HepG2 (cell line): ENCODE measurements around the gene PLEKHG5. TPM values are rescaled to one million over a fixed set of nuclear protein-coding genes. Genes with fewer than 3 reads are reported as not detected.

ENCODE experiments used
- ATF6 ChIP-seq: sonication (generic); formaldehyde crosslinking; conservative IDR thresholded peaks from 2 replicates; pipeline ENCODE4 v1.4.0; 2020; ENCODE audit warnings: missing genetic modification reagents
- BORCS8-MEF2B ChIP-seq: sonication (generic); formaldehyde crosslinking; IDR thresholded peaks from 2 replicates; pipeline ENCODE4 v1.8.0; 2022; ENCODE audit warnings: mild to moderate bottlenecking, missing genetic modification reagents
- GZF1 ChIP-seq: sonication (generic); formaldehyde crosslinking; IDR thresholded peaks from 2 replicates; pipeline ENCODE4 v1.5.1; 2020; ENCODE audit warnings: mild to moderate bottlenecking, missing genetic modification reagents
- HOXD1 ChIP-seq: sonication (generic); formaldehyde crosslinking; IDR thresholded peaks from 2 replicates; pipeline ENCODE4 v1.5.0; 2020; ENCODE audit warnings: missing genetic modification reagents
- IKZF5 ChIP-seq: IDR thresholded peaks from 2 replicates; pipeline ENCODE4 v1.6.1; 2018; ENCODE audit warnings: missing genetic modification reagents, mild to moderate bottlenecking, missing compliant biosample characterization
- MED1 ChIP-seq: sonication (generic); formaldehyde crosslinking; IDR thresholded peaks from 2 replicates; pipeline ENCODE4 v1.4.0; 2020; ENCODE audit warnings: missing genetic modification reagents
- NFKB2 ChIP-seq: sonication (generic); formaldehyde crosslinking; IDR thresholded peaks from 2 replicates; pipeline ENCODE4 v1.4.0; 2020; ENCODE audit warnings: missing genetic modification reagents, borderline replicate concordance
- SRF ChIP-seq: IDR thresholded peaks from 2 replicates; pipeline ENCODE4 v1.6.1; 2011; ENCODE audit warnings: mild to moderate bottlenecking, low read depth, low read length, moderate library complexity
- TMF1 ChIP-seq: sonication (generic); formaldehyde crosslinking; IDR thresholded peaks from 2 replicates; pipeline ENCODE4 v1.8.1; 2022; ENCODE audit warnings: low read depth, missing genetic modification reagents
- TOPORS ChIP-seq: sonication (generic); formaldehyde crosslinking; IDR thresholded peaks from 2 replicates; pipeline ENCODE4 v1.8.0; 2023; ENCODE audit warnings: mild to moderate bottlenecking, missing genetic modification reagents
- U2AF2 ChIP-seq: fragments of 200-400 bp; formaldehyde crosslinking; IDR thresholded peaks from 2 replicates; pipeline ENCODE4 v1.6.1; 2017; ENCODE audit warnings: low read depth, mild to moderate bottlenecking, low read length
- ZFY ChIP-seq: sonication (generic); formaldehyde crosslinking; IDR thresholded peaks from 2 replicates; pipeline ENCODE4 v1.4.0; 2020; ENCODE audit warnings: missing genetic modification reagents
- ZNF629 ChIP-seq: sonication (generic); formaldehyde crosslinking; conservative IDR thresholded peaks from 2 replicates; pipeline ENCODE4 v1.5.0; 2020; ENCODE audit warnings: missing genetic modification reagents
- ZNF7 ChIP-seq: IDR thresholded peaks from 2 replicates; pipeline ENCODE4 v1.6.1; 2016; ENCODE audit warnings: missing biosample characterization, missing genetic modification reagents
- polyA plus RNA-seq, 8 experiments: library from polyadenylated mRNA; depleted of rRNA in 3 of 8; stranded (reverse) in 7 of 8; unstranded in 1 of 8; fragments of >200 nt; fragmentation: Illumina TruSeq in 4 of 8; extraction: Trizol in 4 of 8; gene quantifications; 2 replicates each; pipeline versions ENCODE4 v1.2.1 to v1.2.3, GENCODE V29; 2011 to 2016; ENCODE audit warnings: low read depth in 4 of 8, missing spikeins in 1 of 8, mixed read lengths in 1 of 8; ENCODE audit not compliant: insufficient read depth in 1 of 8
- total RNA-seq, 5 experiments: library from RNA; depleted of rRNA; stranded (reverse); fragments of >200 nt; fragmentation: Illumina TruSeq; extraction: Trizol; gene quantifications; 2 replicates each; pipeline ENCODE4 v1.2.3, GENCODE V29; 2016; ENCODE audit warnings: low read depth in 1 of 5
- TF ChIP-seq, protein P1 (sequence below): sonication (generic); formaldehyde crosslinking; IDR thresholded peaks from 2 replicates; pipeline ENCODE4 v1.4.0; 2020; ENCODE audit warnings: low read depth, mild to moderate bottlenecking, missing genetic modification reagents
- TF ChIP-seq, protein P2 (sequence below): sonication (generic); formaldehyde crosslinking; IDR thresholded peaks from 2 replicates; pipeline ENCODE4 v1.4.0; 2020; ENCODE audit warnings: low read depth, missing genetic modification reagents

The PLEKHG5 gene
- total and polyA plus RNA-seq, 2 of the 13 experiments (the other 11 are each of a cell fraction or from before 2014, with no cell fraction given) = 1.9 to 3.5 TPM

DNA sequence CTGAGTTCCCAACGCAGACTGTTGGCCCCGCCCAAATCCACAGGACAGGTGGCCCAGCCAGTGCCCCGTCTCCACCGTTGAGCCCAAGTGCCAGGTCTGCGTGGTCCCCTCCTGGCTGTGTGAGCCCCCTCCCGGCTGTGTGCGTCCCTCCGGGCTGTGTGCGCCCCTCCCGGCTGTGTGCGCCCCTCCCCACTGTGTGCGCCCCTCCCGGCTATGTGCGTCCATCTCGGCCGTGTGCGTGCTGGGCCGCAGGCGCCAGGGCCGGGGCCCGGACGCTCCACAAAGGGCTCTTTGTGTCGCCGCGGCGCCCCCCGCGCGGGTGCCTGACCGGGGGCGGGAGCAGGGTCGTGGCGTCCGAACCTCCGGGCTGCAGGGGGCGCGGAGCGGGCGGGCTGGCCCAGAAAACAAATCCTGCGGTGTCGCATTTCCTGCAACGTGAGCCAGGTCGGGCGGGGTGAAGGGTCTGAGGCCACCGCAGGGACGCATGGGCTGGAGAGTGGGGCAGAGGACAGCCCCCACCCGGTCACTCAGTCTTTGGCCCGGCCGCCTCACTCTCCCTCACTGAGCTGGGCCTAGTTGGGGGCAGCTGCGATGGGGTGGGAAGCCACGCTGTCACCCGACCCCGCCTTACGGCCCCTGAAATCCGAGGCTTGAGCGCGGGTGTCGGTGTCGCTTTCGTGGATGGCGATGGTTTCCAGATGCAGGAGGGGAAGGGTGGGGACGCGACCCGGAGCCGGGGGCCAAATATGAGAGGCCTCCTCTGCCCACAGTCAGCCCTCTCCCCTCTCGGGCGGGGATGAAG lies 44.2 kb downstream of the PLEKHG5 start (continued):
- TF ChIP-seq TMF1 (CRISPR knock-in tag) (peak; percentile 81; the same call in 1 of the 2 replicates), GZF1 (CRISPR knock-in tag) (peak; percentile 17; the same call in 1 of the 2 replicates), HOXD1 (CRISPR knock-in tag) (peak; percentile 81), U2AF2 (no peak), NFKB2 (0 out of 2 replicates have a peak, but pooled peaks have one; percentile 10), ZFY (CRISPR knock-in tag) (peak; percentile 76), BORCS8-MEF2B (peak; percentile 58; the same call in 1 of the 2 replicates), ZNF629 (CRISPR knock-in tag) (no peak), IKZF5 (peak; percentile 86), TOPORS (CRISPR knock-in tag) (0 out of 2 replicates have a peak, but pooled peaks have one; percentile 26), ATF6 (CRISPR knock-in tag) (no peak), ZNF7 (CRISPR knock-in tag) (no peak), MED1 (CRISPR knock-in tag) (peak; percentile 98), SRF (no peak)
- TF ChIP-seq, protein P1, sequence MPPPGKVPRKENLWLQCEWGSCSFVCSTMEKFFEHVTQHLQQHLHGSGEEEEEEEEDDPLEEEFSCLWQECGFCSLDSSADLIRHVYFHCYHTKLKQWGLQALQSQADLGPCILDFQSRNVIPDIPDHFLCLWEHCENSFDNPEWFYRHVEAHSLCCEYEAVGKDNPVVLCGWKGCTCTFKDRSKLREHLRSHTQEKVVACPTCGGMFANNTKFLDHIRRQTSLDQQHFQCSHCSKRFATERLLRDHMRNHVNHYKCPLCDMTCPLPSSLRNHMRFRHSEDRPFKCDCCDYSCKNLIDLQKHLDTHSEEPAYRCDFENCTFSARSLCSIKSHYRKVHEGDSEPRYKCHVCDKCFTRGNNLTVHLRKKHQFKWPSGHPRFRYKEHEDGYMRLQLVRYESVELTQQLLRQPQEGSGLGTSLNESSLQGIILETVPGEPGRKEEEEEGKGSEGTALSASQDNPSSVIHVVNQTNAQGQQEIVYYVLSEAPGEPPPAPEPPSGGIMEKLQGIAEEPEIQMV (CRISPR knock-in tag) = peak; percentile 59
- TF ChIP-seq, protein P2, sequence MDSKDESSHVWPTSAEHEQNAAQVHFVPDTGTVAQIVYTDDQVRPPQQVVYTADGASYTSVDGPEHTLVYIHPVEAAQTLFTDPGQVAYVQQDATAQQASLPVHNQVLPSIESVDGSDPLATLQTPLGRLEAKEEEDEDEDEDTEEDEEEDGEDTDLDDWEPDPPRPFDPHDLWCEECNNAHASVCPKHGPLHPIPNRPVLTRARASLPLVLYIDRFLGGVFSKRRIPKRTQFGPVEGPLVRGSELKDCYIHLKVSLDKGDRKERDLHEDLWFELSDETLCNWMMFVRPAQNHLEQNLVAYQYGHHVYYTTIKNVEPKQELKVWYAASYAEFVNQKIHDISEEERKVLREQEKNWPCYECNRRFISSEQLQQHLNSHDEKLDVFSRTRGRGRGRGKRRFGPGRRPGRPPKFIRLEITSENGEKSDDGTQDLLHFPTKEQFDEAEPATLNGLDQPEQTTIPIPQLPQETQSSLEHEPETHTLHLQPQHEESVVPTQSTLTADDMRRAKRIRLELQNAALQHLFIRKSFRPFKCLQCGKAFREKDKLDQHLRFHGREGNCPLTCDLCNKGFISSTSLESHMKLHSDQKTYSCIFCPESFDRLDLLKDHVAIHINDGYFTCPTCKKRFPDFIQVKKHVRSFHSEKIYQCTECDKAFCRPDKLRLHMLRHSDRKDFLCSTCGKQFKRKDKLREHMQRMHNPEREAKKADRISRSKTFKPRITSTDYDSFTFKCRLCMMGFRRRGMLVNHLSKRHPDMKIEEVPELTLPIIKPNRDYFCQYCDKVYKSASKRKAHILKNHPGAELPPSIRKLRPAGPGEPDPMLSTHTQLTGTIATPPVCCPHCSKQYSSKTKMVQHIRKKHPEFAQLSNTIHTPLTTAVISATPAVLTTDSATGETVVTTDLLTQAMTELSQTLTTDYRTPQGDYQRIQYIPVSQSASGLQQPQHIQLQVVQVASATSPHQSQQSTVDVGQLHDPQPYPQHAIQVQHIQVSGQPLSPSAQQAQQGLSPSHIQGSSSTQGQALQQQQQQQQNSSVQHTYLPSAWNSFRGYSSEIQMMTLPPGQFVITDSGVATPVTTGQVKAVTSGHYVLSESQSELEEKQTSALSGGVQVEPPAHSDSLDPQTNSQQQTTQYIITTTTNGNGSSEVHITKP (CRISPR knock-in tag) = no peak
